GM19099 (cell line): ENCODE results near the gene GTF2A1L.

ENCODE experiments used
- POLR2A ChIP-seq: IDR thresholded peaks from 3 replicates; pipeline ENCODE4 v1.6.1; 2011; ENCODE audit warnings: low read depth; ENCODE audit not compliant: insufficient read length; ENCODE audit errors: extremely low read depth

The GTF2A1L gene

DNA sequence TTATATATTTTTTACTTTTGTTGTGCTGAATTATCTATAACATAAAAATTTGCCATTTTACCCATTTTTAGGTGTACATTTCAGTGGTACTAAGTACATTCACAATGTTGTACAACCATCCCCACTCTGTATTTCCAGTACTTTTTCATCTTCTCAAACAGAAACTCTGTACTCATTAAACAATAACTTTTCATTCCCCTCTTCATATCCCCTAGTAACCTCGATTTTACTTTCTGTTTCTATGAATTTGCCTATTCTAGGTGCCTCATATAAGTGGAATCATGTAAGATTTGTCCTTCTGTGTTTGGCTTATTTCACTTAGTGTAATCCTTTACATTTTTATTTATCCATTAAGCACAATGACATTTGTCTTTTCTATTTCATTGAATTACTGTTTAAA lies 51.3 kb downstream of the GTF2A1L start:
- TF ChIP-seq POLR2A = no peak

DNA sequence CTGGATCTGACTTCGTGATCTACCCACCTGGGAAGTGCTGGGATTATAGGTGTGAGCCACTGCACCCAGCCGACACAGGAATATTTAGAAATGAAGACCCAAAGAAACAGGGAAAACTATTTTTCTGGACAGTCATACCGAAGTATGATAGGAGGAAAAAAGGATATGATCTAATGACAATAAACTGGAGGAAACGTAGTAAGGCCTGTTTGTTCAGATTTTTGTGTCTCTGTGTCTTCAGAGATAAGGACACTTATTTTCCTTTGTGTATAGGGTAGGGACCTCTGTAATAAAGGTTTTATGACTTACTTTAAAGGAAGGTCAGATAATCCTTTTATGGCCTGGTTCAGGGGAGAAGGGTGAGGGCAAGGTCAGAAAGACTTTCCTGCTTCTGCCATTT lies 55.9 kb downstream of the GTF2A1L start:
- no peak for TF ChIP-seq POLR2A

GRCh38 chr2:48674933-48675332 lies 57.3 kb downstream of the GTF2A1L start:
- no peak for TF ChIP-seq POLR2A

- no peak for TF ChIP-seq POLR2A
These were observed 59.8 kb downstream of the GTF2A1L start for GRCh38 chr2:48677450-48677849.

- no peak for TF ChIP-seq POLR2A
These were observed 67.5 kb downstream of the GTF2A1L start for GRCh38 chr2:48685126-48685525.

DNA sequence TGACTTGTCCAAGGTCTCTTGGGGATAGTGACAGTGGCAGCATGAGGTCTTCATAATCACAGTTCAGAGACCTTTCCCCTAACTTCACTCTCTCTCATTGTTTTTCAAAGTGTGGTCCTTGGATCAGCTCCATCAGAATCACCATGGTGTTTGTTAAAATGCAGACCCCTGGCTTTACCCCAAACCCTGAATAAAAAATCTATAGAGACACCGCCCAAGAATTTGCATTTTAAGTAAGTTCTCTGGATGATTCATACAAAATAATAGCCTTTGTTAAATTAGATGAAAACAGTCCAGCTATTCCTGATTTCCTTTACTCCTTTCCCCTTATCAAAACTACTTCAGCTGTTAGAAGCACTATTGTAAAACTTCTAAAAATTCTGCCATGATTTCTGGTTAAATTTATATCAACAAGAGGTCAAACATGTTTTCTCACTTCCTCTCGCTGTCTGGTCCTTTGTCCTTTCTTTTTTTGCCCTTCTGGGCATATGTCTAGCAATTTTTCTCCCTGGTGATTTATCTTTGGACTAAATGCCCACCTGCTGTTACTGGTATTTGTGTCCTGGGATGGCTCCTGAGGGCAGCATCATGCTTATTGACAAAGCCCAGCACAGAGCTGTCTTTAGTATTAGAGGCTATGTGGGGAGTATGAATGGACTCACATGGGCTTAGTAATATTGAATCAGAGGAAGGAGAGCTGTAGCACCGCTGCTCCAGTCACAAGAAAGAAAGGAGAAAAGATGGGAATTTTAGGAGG lies 74.5 kb downstream of the GTF2A1L start:
- no peak for TF ChIP-seq POLR2A

DNA sequence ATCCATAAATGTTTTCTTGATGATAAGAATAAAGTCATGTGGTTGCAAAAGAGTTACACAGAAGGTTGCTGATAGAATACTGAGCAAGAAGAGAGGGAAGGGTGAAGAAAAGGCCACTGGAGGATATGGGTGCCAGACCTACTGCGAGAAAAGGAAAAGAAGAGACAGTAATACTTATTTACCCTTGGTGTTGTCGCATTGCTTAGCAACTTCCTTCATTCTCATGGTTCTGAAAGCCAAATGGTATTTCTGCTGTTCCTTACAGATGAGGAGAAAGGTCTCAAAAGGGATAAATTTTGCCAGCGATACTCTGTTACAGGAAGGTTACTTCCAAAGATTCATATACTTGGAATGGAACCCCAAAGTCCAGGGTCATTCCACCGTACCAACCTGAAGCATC lies 75.4 kb downstream of the GTF2A1L start:
- TF ChIP-seq POLR2A = no peak

DNA sequence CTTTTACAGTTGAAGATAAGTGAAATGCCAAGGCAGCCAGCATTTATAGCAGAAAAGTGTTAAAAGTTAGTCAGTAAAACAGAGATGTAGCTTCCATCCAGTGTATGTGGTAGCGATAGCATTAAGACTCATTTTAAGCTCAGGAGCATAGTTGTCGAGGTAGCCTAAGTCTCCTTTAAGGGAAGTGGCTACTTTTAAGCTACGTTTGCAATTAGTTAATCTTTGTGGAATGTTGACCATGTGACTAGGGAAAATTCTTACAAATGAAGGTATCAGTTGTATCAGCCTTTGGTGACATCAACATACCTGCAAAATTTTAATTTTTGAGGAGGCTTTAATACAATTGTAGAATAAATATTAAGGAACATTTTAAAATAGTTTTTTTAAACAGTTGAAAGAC lies 76.0 kb downstream of the GTF2A1L start:
- TF ChIP-seq POLR2A = no peak

DNA sequence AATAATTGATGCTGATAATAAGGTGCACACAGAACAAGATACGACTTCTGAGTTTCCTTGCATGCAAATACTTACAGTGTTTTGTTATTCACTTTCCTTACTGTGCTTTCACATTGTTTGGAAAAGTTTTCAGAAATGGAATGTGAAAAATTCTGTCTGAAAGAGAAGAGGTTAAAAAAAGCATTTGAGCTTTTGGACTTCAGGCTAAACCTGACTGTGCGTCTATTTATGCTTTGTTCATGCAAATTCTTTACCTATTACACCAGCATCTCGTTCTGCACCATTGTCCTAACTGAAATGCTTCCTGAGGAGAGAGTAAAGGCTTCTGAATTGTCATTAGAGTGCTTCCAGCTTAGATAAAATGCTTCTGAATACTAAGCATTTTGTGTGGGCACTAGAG lies 76.5 kb downstream of the GTF2A1L start:
- TF ChIP-seq POLR2A = no peak

DNA sequence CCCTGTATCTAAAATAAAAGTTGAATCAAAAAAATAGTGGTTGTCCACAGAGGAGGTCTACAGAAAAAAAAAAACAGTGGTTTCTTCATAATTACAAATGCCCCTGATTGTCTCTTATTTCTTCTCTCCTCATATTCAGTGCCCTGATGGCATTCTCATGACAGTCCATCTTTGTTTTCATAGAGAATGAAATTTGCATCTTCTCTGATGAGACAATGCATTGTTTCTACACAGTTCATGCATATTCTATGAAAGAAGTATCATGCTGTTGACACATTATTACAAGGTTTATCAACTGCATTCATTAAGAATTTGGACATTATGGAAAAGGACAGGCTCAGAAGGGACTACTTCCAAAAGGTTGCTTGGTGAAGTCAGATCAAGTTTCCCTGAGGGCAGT lies 78.3 kb downstream of the GTF2A1L start:
- no peak for TF ChIP-seq POLR2A

DNA sequence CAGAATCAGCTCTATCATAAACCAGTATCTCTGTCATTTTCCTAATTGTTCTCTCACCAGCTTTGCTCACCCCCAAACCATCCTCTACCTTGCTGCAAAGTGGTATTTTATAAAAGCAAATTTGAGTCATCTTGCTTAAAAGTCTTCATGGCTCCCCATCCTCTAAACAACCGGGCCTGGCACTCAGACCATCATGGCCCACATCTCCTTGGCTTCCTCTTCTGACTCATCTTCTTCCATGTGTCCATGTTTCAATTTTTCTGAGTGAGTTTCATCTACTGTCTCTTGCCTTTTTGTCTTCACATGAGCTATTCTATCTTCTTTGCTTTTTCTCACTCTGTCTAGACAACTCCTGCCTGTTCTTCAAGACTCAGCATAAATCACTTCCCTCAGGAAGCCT lies 79.2 kb downstream of the GTF2A1L start:
- no peak for TF ChIP-seq POLR2A

GRCh38 chr2:48699348-48699930 lies 81.8 kb downstream of the GTF2A1L start:
- no peak for TF ChIP-seq POLR2A

DNA sequence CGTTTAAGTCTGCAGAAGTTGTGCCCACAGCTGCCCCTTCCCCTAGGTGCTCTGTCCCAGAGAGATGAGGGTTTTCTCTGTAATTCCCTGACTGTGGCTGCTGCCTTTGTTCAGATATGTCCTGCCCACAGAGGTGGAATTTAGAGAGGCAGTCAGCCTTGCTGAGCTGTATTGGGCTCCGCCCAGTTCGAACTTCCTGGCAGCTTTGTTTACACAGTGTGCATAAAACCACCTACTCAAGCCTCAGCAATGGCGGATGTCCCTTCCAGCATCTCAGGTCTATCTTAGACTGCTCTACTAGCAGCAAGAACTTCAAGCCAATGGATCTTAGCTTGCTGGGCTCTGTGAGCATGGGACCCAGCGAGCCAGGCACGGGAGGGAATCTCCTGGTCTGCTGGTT lies 89.8 kb downstream of the GTF2A1L start:
- no peak for TF ChIP-seq POLR2A

- TF ChIP-seq POLR2A = no peak
These were observed 91.7 kb downstream of the GTF2A1L start for GRCh38 chr2:48709096-48710034.

DNA sequence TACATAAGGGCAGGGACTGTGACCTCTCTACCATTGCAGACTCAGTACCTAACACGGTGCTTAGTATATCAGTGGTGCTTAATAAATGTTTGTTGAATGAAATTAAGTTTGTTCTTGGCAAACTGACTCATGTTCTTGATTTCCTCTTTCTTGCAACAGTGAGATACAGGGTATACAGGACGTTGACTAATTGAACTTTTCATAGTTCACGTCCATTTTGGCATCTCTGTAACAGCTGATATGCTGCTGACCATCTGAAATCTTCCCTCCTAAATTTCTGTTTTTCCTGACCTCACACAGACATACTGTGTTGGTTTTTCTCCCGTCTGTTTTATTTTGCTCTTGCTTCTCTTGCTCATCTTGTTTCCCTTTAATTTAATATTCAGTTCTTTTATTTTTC lies 93.7 kb downstream of the GTF2A1L start:
- no peak for TF ChIP-seq POLR2A

- TF ChIP-seq POLR2A = no peak
These were observed 94.5 kb downstream of the GTF2A1L start for GRCh38 chr2:48712151-48712550.
